GM18907 (cell line): ENCODE results near the gene MEF2B.
"Not testable (repeated sequence)": the region's sequence is repeated elsewhere in the genome, so short reads cannot be mapped to it uniquely, and the experiment has no call there.

Experiments
- ATAC-seq: cut with Tn5 transposase; IDR thresholded peaks from one replicate; pipeline ENCODE4 v1.9.1; 2021; ENCODE audit warnings: mild to moderate bottlenecking, moderate library complexity; ENCODE audit not compliant: unreplicated experiment

The MEF2B gene

GRCh38 chr19:19157808-19158207 is 12.3 kb downstream of the MEF2B start:
- no peak for ATAC-seq

- peak; percentile 62 for ATAC-seq
Observed at GRCh38 chr19:19155495-19156219, 14.4 kb downstream of the MEF2B start.

GRCh38 chr19:19154768-19155494 is 15.1 kb downstream of the MEF2B start:
- ATAC-seq, result no peak

- ATAC-seq, result no peak
Observed at GRCh38 chr19:19152668-19153384, 17.2 kb downstream of the MEF2B start.

GRCh38 chr19:19151418-19151817 is 18.6 kb downstream of the MEF2B start:
- ATAC-seq, result no peak

- ATAC-seq, result no peak
Observed at GRCh38 chr19:19149435-19149834, 20.6 kb downstream of the MEF2B start.

- ATAC-seq, result not testable (repeated sequence)
Observed at GRCh38 chr19:19148504-19148903, 21.6 kb downstream of the MEF2B start.

- ATAC-seq, result no peak
Observed at GRCh38 chr19:19147344-19147743, 22.7 kb downstream of the MEF2B start.

GRCh38 chr19:19146865-19147264 is 23.2 kb downstream of the MEF2B start:
- no peak for ATAC-seq

GRCh38 chr19:19145684-19146608 is 24.1 kb downstream of the MEF2B start:
- peak; percentile 53 for ATAC-seq

- ATAC-seq, result no peak
Observed at GRCh38 chr19:19145281-19145680, 24.8 kb downstream of the MEF2B start.

GRCh38 chr19:19142347-19142746 is 27.7 kb downstream of the MEF2B start:
- no peak for ATAC-seq

GRCh38 chr19:19140476-19140875 is 29.6 kb downstream of the MEF2B start:
- no peak for ATAC-seq

- ATAC-seq, result no peak
Observed at GRCh38 chr19:19139876-19140229, 30.2 kb downstream of the MEF2B start.

GRCh38 chr19:19138109-19138981 is 31.7 kb downstream of the MEF2B start, which contains the start of gene TMEM161A:
Gene TMEM161A (minus strand): TSS chr19:19138478. CDS start chr19:19138428, 50 bp downstream.
- ATAC-seq, result peak; percentile 96

GRCh38 chr19:19137556-19138108 is 32.4 kb downstream of the MEF2B start:
- ATAC-seq, result no peak

GRCh38 chr19:19135713-19136112 is 34.4 kb downstream of the MEF2B start:
- ATAC-seq, result not testable (repeated sequence)

- ATAC-seq, result no peak
Observed at GRCh38 chr19:19134687-19135158, 35.3 kb downstream of the MEF2B start.

GRCh38 chr19:19133985-19134384 is 36.1 kb downstream of the MEF2B start:
- no peak for ATAC-seq
